Small intestine (tissue), 7 donors: ENCODE measurements around the gene LHFPL3. TPM values are rescaled to one million over a fixed set of nuclear protein-coding genes. Genes with fewer than 3 reads are reported as not detected.

Experiments used
- DNase-seq, 2 donors: peaks; one replicate each; pipeline versions ENCODE4 v3.0.0 to v3.0.0-alpha.2; 2013
- FAIRE-seq: peaks from 2 replicates; lab custom pipeline; 2012; peaks lifted over from hg19 to GRCh38; lab: Jason Lieb, UNC
- H3K27ac ChIP-seq, 3 donors: one replicate each; pipeline ENCODE4 v1.5.1; 2013; ENCODE audit warnings: low read length in 2 of 3, mild to moderate bottlenecking in 2 of 3, control low read depth in 1 of 3, inconsistent platforms in 1 of 3, low read depth in 1 of 3, moderate library complexity in 1 of 3
- H3K27me3 ChIP-seq, 3 donors: one replicate each; pipeline ENCODE4 v1.6.1; 2013; ENCODE audit warnings: low read length in 3 of 3, inconsistent platforms in 1 of 3; ENCODE audit not compliant: control insufficient read depth in 3 of 3, insufficient read depth in 3 of 3
- H3K36me3 ChIP-seq, 3 donors: one replicate each; pipeline ENCODE4 v1.6.1; 2013; ENCODE audit warnings: low read length in 3 of 3, inconsistent platforms in 1 of 3, low read depth in 1 of 3, mild to moderate bottlenecking in 1 of 3, moderate library complexity in 1 of 3; ENCODE audit not compliant: control insufficient read depth in 3 of 3, insufficient read depth in 2 of 3
- H3K4me1 ChIP-seq, 3 donors: one replicate each; pipeline ENCODE4 v1.6.1; 2013; ENCODE audit warnings: low read length in 2 of 3, inconsistent platforms in 1 of 3, low read depth in 1 of 3, mild to moderate bottlenecking in 1 of 3, moderate library complexity in 1 of 3; ENCODE audit not compliant: control insufficient read depth in 3 of 3, insufficient read depth in 2 of 3
- H3K4me3 ChIP-seq, 3 donors: one replicate each; pipeline ENCODE4 v1.5.1; 2013; ENCODE audit warnings: low read length in 3 of 3, control low read depth in 1 of 3, inconsistent platforms in 1 of 3, low read depth in 1 of 3, mild to moderate bottlenecking in 1 of 3, moderate library complexity in 1 of 3
- H3K9me3 ChIP-seq, 2 donors: one replicate each; pipeline ENCODE4 v1.6.1; 2013; ENCODE audit warnings: low read depth in 1 of 2, low read length in 1 of 2; ENCODE audit not compliant: control insufficient read depth in 2 of 2, insufficient read depth in 1 of 2
- whole genome bisulfite sequencing, 3 donors: extraction: QIAGEN DNeasy Blood & Tissue Kit; methylation state at CpG; one replicate each; pipeline ENCODE4 v1.1.7; 2013; 5-methylcytosine and 5-hydroxymethylcytosine counted together
- polyA plus RNA-seq, 4 donors: library from polyadenylated mRNA; stranded (reverse) in 3 of 4; unstranded in 1 of 4; fragments of 200-250 nt in 3 of 4; fragments of 120-200 nt in 1 of 4; gene quantifications; one replicate each; pipeline versions ENCODE4 v1.2.1 to v1.2.3, GENCODE V29; 2013
- donor health status: healthy with polysubstance abuse.
- donor health status: control.
- donor health status: control.
- donor health status: Bipolar disorder and iron deficiency.
- donor health status: healthy.

Gene LHFPL3
- polyA plus RNA-seq, 4 donors: 0.12 to 10.4 TPM; not detected in 2

DNA sequence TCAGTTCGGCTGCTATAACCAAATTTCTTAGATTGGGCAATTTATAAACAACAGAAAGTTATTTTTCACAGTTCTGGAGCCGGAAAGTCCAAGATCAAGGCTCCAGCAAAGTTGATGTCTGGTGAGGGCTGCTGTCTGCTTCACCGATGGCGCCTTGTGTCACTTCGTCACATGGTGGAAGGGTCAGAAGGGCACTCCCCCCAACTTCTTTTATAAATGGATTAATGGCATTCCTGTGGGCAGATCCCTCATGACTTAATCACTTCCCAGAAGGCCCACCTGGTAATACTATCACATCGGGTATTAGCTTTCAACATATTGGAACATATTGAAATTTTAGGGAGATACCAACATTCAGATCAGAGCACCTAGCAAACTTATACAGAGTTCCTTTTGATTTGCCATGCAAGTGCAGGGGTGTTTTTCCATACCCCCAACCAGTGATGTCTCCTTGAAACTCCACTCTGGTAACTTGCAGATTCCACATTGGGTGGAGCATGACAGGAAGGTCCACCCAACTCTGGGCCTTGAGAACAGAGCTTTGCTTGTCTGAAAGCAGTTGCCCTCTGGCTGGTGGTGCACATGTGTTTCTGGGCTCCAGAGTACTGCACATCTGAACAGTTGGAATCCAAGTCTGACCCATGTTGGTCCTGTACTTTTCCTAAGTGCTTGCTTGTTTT, 600.5 kb downstream of the LHFPL3 start:
- Histone ChIP-seq H3K27me3 (no peaks in the 10 kb centered on the region), H3K4me1 (peaks cover 3 to 51% (median 5%) of the 10 kb centered on the region in 3 donors), H3K9me3 (no peaks in the 10 kb centered on the region), H3K36me3 (no peaks in the 10 kb centered on the region), H3K27ac (no peak overlapping the region), H3K4me3 (no peak overlapping the region)
- WGBS, 3 donors: 93 to 94% (median 93%) methylated on average over 6 of the region's 6 CpGs
- DNase-seq (no peak), FAIRE-seq (no peak)

- DNase-seq: no peak
- Histone ChIP-seq H3K27ac (no peak overlapping the region), H3K27me3 (no peaks in the 10 kb centered on the region), H3K36me3 (no peaks in the 10 kb centered on the region), H3K9me3 (peaks cover 0 to 2% of the 10 kb centered on the region in 2 donors), H3K4me1 (peaks cover 3 to 55% (median 7%) of the 10 kb centered on the region in 3 donors), H3K4me3 (no peak overlapping the region)
- WGBS, 3 donors: 70 to 87% (median 81%) methylated on average over 1 of the region's 1 CpG
- FAIRE-seq: no peak
Measured at GRCh38 chr7:104929921-104930320, 601.5 kb downstream of the LHFPL3 start.

DNA sequence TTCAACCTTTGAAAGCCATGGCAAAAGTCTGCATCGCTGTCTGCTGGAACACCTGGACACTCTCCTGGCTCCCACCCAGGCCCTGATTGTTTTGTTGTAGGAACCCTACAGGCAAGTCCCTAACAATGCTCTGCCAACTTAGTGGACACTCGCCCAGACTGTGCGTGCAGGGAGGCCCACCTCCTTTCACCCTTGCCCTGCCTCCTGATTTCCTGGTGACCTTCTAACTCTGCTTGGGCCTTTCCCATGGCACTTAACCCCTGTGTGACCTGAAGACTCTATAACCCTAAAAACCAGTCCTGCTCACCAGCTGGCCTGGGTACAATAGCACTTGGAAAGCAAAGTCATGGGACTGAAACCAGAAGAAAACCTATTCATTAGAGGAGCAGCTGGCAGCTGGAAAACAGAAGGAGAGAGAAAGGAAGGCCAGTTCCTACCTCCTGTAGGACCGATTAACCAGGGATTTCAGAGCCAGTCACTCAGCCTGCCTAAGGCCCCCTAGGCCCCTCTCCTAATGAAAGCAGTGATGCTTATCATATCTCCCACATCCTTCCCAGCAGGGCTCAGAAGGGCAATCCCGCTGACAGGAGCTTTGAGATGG, 602.9 kb downstream of the LHFPL3 start:
- FAIRE-seq: no peak
- Histone ChIP-seq H3K27me3 (no peaks in the 10 kb centered on the region), H3K36me3 (no peaks in the 10 kb centered on the region), H3K27ac (peak overlapping the region in 2 of 3 donors; percentile 16 to 46), H3K9me3 (peaks cover 0 to 6% of the 10 kb centered on the region in 2 donors), H3K4me3 (no peak overlapping the region), H3K4me1 (peaks cover 3 to 55% (median 7%) of the 10 kb centered on the region in 3 donors)
- DNase-seq: no peak
- WGBS, 3 donors: 20 to 47% (median 46%) methylated on average over 5 of the region's 5 CpGs

GRCh38 chr7:104933022-104933421, 604.6 kb downstream of the LHFPL3 start:
- Histone ChIP-seq H3K36me3 (no peaks in the 10 kb centered on the region), H3K27me3 (no peaks in the 10 kb centered on the region), H3K4me1 (peaks cover 0 to 42% (median 7%) of the 10 kb centered on the region in 3 donors), H3K27ac (peak overlapping the region in 2 of 3 donors; percentile 27 to 62), H3K9me3 (peaks cover 0 to 6% of the 10 kb centered on the region in 2 donors), H3K4me3 (no peak overlapping the region)
- FAIRE-seq (no peak), DNase-seq (no peak)
- WGBS, 3 donors: 90 to 93% (median 92%) methylated on average over 9 of the region's 9 CpGs

DNA sequence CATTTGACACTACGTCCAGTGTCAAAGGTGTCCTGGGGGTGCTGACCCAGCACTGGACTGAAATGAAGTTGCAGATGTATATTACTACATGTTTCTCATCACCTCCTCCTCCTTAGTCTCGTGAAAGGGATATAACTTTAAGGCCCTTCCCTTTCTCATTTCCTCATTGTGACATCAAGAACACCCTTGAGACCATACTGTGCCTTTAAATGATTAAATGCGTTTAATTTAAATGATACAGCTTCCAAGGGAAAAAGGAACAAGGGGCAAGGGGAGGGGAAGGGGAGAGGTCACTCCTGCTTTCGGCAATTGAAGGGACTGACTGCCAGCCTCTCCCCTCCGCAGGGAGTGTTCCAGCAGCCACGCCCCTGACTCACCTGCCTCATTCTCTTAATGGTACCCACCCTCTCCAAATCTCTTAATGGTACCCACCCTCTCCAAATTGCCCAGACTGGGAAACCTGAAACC, 605.2 kb downstream of the LHFPL3 start:
- Histone ChIP-seq H3K27me3 (no peaks in the 10 kb centered on the region), H3K27ac (peak overlapping the region in 2 of 3 donors; percentile 62 to 63), H3K4me1 (peaks cover 0 to 37% (median 7%) of the 10 kb centered on the region in 3 donors), H3K36me3 (no peaks in the 10 kb centered on the region), H3K4me3 (no peak overlapping the region), H3K9me3 (peaks cover 0 to 6% of the 10 kb centered on the region in 2 donors)
- 15 to 43% (median 34%) methylated on average over 6 of the region's 6 CpGs for WGBS, 3 donors
- FAIRE-seq: no peak
- peak; percentile 57 to 89 for DNase-seq

- DNase-seq (peak; percentile 55 to 88), FAIRE-seq (no peak)
- no peak overlapping the region for H3K4me3 ChIP-seq
- H3K36me3 ChIP-seq: no peaks in the 10 kb centered on the region
- peaks cover 0 to 34% (median 7%) of the 10 kb centered on the region in 3 donors for H3K4me1 ChIP-seq
- WGBS, 3 donors: 20 to 56% (median 31%) methylated on average over 7 of the region's 7 CpGs
- H3K9me3 ChIP-seq: peaks cover 0 to 6% of the 10 kb centered on the region in 2 donors
- no peaks in the 10 kb centered on the region for H3K27me3 ChIP-seq
- H3K27ac ChIP-seq: peak overlapping the region; percentile 27 to 62 (median 51)
Measured at GRCh38 chr7:104934665-104935064, 606.3 kb downstream of the LHFPL3 start.

- no peak overlapping the region for H3K4me3 ChIP-seq
- FAIRE-seq (no peak), DNase-seq (no peak)
- H3K27ac ChIP-seq: no peak overlapping the region
- no peaks in the 10 kb centered on the region for H3K27me3 ChIP-seq
- H3K36me3 ChIP-seq: no peaks in the 10 kb centered on the region
- H3K4me1 ChIP-seq: peaks cover 0 to 32% (median 7%) of the 10 kb centered on the region in 3 donors
- peaks cover 0 to 6% of the 10 kb centered on the region in 2 donors for H3K9me3 ChIP-seq
Measured at GRCh38 chr7:104935276-104935675, 606.9 kb downstream of the LHFPL3 start.

- H3K9me3 ChIP-seq: peaks cover 0 to 9% of the 10 kb centered on the region in 2 donors
- H3K27me3 ChIP-seq: no peaks in the 10 kb centered on the region
- no peak for DNase-seq
- FAIRE-seq: no peak
- WGBS, 3 donors: 87 to 91% (median 89%) methylated on average over 8 of the region's 8 CpGs
- no peak overlapping the region for H3K4me3 ChIP-seq
- H3K27ac ChIP-seq: no peak overlapping the region
- no peaks in the 10 kb centered on the region for H3K36me3 ChIP-seq
- peaks cover 2 to 25% (median 3%) of the 10 kb centered on the region in 3 donors for H3K4me1 ChIP-seq
Measured at GRCh38 chr7:104936546-104936945, 608.1 kb downstream of the LHFPL3 start.
